Measurements from ENCODE around the gene GOLGA7B. TPM values are rescaled to one million over a fixed set of nuclear protein-coding genes. Genes with fewer than 3 reads are reported as not detected.

Gene GOLGA7B
- total RNA-seq, 4 donors from 2014 or later = 0.14 to 0.16 TPM; not detected in 2

GRCh38 chr10:97821308-97822038, 28.2 kb upstream of the GOLGA7B start:
- Histone ChIP-seq H3K27me3 (peaks cover 8% of the 10 kb centered on the region), H3K36me3 (no peaks in the 10 kb centered on the region), H3K27ac (no peak overlapping the region), H3K4me3 (no peak overlapping the region), H3K4me1 (no peaks in the 10 kb centered on the region), H3K9me3 (no peaks in the 10 kb centered on the region)
- intact Hi-C loops (cut with DNase I; ENCODE audit: low total_unique reads) = loop anchor here (5.0 kb wide), 1 partner anchor 1644 kb away; no protein-coding TSS in a partner anchor
- TF ChIP-seq POLR2AphosphoS5 (IDR thresholded peaks at IDR 0.05) (no peak), EP300 (IDR thresholded peaks at IDR 0.05; ENCODE audit: low read depth) (no peak), POLR2A (IDR thresholded peaks at IDR 0.05) (no peak), CTCF (IDR thresholded peaks at IDR 0.05) (no peak)
- WGBS, 2 donors (ENCODE audit: low coverage in 1 of 2) = 44 to 75% methylated on average over 1 to 9 of the region's 9 CpGs
- no peak for DNase-seq
- in situ Hi-C loops (cut with MboI; ENCODE audit: low pct_ligation_motif_present in 1 of 4, low pct_unique_long_range_greater_than_20kb in 1 of 4, low sequenced_read_pairs in 3 of 4) = no loop called here

GRCh38 chr10:97822261-97822687, 27.4 kb upstream of the GOLGA7B start:
- DNase-seq = no peak
- H3K27me3 ChIP-seq = peaks cover 8% of the 10 kb centered on the region
- TF ChIP-seq EP300 (IDR thresholded peaks at IDR 0.05; ENCODE audit: low read depth) = no peak
- in situ Hi-C loops (cut with MboI; ENCODE audit: low pct_ligation_motif_present in 1 of 4, low pct_unique_long_range_greater_than_20kb in 1 of 4, low sequenced_read_pairs in 3 of 4) = no loop called here
- intact Hi-C loops (cut with DNase I; ENCODE audit: low total_unique reads) = loop anchor here (5.0 kb wide), 1 partner anchor 1645 kb away; no protein-coding TSS in a partner anchor
- no peak overlapping the region for H3K4me3 ChIP-seq
- H3K9me3 ChIP-seq = no peaks in the 10 kb centered on the region
- no peaks in the 10 kb centered on the region for H3K36me3 ChIP-seq
- H3K4me1 ChIP-seq = no peaks in the 10 kb centered on the region
- H3K27ac ChIP-seq = no peak overlapping the region
- WGBS, 2 donors (ENCODE audit: low coverage in 1 of 2) = 70% methylated on average over 10 of the region's 10 CpGs; no CpG with 5 or more reads in 1 of the 2 donors

GRCh38 chr10:97823734-97824133, 25.9 kb upstream of the GOLGA7B start:
- H3K9me3 ChIP-seq = no peaks in the 10 kb centered on the region
- intact Hi-C loops (cut with DNase I; ENCODE audit: low total_unique reads) = loop anchor here (5.0 kb wide), 1 partner anchor 1646 kb away; no protein-coding TSS in a partner anchor
- no peaks in the 10 kb centered on the region for H3K36me3 ChIP-seq
- no peak overlapping the region for H3K27ac ChIP-seq
- H3K27me3 ChIP-seq = peaks cover 8% of the 10 kb centered on the region
- WGBS, 2 donors (ENCODE audit: low coverage in 1 of 2) = 71% methylated on average over 9 of the region's 12 CpGs; no CpG with 5 or more reads in 1 of the 2 donors
- TF ChIP-seq EP300 (IDR thresholded peaks at IDR 0.05; ENCODE audit: low read depth) = no peak
- TF ChIP-seq POLR2AphosphoS5 (IDR thresholded peaks at IDR 0.05) = no peak
- TF ChIP-seq POLR2A (IDR thresholded peaks at IDR 0.05) = no peak
- no peak for TF ChIP-seq CTCF (IDR thresholded peaks at IDR 0.05)
- no peaks in the 10 kb centered on the region for H3K4me1 ChIP-seq
- in situ Hi-C loops (cut with MboI; ENCODE audit: low pct_ligation_motif_present in 1 of 4, low pct_unique_long_range_greater_than_20kb in 1 of 4, low sequenced_read_pairs in 3 of 4) = no loop called here
- DNase-seq = peak; percentile 21
- no peak overlapping the region for H3K4me3 ChIP-seq

- intact Hi-C loops (cut with DNase I; ENCODE audit: low total_unique reads) = no loop called here
- H3K9me3 ChIP-seq = no peaks in the 10 kb centered on the region
- no peaks in the 10 kb centered on the region for H3K36me3 ChIP-seq
- H3K4me3 ChIP-seq = no peak overlapping the region
- no peak for TF ChIP-seq POLR2AphosphoS5 (IDR thresholded peaks at IDR 0.05)
- no peak for TF ChIP-seq EP300 (IDR thresholded peaks at IDR 0.05; ENCODE audit: low read depth)
- no peak for TF ChIP-seq CTCF (IDR thresholded peaks at IDR 0.05)
- TF ChIP-seq POLR2A (IDR thresholded peaks at IDR 0.05) = no peak
- 79% methylated on average over 12 of the region's 12 CpGs; no CpG with 5 or more reads in 1 of the 2 donors for WGBS, 2 donors (ENCODE audit: low coverage in 1 of 2)
- in situ Hi-C loops (cut with MboI; ENCODE audit: low pct_ligation_motif_present in 1 of 4, low pct_unique_long_range_greater_than_20kb in 1 of 4, low sequenced_read_pairs in 3 of 4) = no loop called here
- DNase-seq = no peak
- no peak overlapping the region for H3K27ac ChIP-seq
- H3K27me3 ChIP-seq = peaks cover 8% of the 10 kb centered on the region
- no peaks in the 10 kb centered on the region for H3K4me1 ChIP-seq
Measured at GRCh38 chr10:97825020-97825760, 24.5 kb upstream of the GOLGA7B start.

Data from transverse colon (tissue), 4 donors.